GM18951 (cell line): ENCODE results near the gene CYTH1.

ENCODE experiments used
- POLR2A ChIP-seq: IDR thresholded peaks from 4 replicates; pipeline ENCODE4 v1.6.1; 2011; ENCODE audit warnings: mild to moderate bottlenecking; ENCODE audit not compliant: insufficient read length, insufficient read depth; ENCODE audit errors: extremely low read depth
- in situ Hi-C: fragments of 300-500 bp; cut with MboI; formaldehyde crosslinking; loops from one replicate; pipeline ENCODE4 v1.12.0; 2022; ENCODE audit warnings: low sequenced_read_pairs, mixed read lengths, inconsistent platforms; ENCODE audit not compliant: unreplicated experiment

The CYTH1 gene

GRCh38 chr17:78819806-78820792 lies 38.0 kb upstream of the CYTH1 start:
- no peak for TF ChIP-seq POLR2A
- in situ Hi-C loops: loop anchor here (25.0 kb wide), 1 partner anchor 308 kb away; no protein-coding TSS in a partner anchor

GRCh38 chr17:78819402-78819801 lies 37.3 kb upstream of the CYTH1 start:
- TF ChIP-seq POLR2A: no peak
- in situ Hi-C loops: loop anchor here (25.0 kb wide), 1 partner anchor 307 kb away; no protein-coding TSS in a partner anchor

GRCh38 chr17:78818932-78819331 lies 36.9 kb upstream of the CYTH1 start:
- in situ Hi-C loops: loop anchor here (25.0 kb wide), 1 partner anchor 307 kb away; no protein-coding TSS in a partner anchor
- no peak for TF ChIP-seq POLR2A

GRCh38 chr17:78818152-78818846 lies 36.2 kb upstream of the CYTH1 start:
- TF ChIP-seq POLR2A: no peak
- in situ Hi-C loops: loop anchor here (25.0 kb wide), 1 partner anchor 306 kb away; no protein-coding TSS in a partner anchor

GRCh38 chr17:78817123-78817522 lies 35.0 kb upstream of the CYTH1 start:
- in situ Hi-C loops: loop anchor here (25.0 kb wide), 1 partner anchor 305 kb away; no protein-coding TSS in a partner anchor
- no peak for TF ChIP-seq POLR2A

GRCh38 chr17:78815696-78816095 lies 33.6 kb upstream of the CYTH1 start:
- TF ChIP-seq POLR2A: no peak
- in situ Hi-C loops: loop anchor here (25.0 kb wide), 1 partner anchor 303 kb away; no protein-coding TSS in a partner anchor

DNA sequence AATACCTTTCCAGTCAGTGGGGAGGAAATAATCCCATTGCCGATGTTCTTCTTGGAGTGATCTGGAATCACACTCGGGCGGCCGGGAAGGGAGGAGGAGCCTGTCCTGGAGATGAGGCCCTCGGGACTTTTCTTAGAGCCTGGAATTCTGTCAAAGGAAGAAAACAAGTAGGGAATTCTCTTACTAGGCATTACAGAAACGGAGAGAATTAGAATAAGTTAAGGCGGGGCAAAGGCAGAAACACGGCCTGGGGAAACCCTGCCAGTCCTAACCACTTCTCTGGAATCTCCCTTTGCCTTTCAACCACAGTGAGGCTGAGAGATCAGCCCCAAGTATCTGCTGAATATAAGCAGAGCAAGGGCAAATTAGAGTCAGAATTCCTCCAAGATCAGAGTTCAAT lies 30.8 kb upstream of the CYTH1 start:
- in situ Hi-C loops: loop anchor here (25.0 kb wide), 1 partner anchor 301 kb away; no protein-coding TSS in a partner anchor
- TF ChIP-seq POLR2A: no peak

GRCh38 chr17:78808163-78808562 lies 26.1 kb upstream of the CYTH1 start:
- no peak for TF ChIP-seq POLR2A
- in situ Hi-C loops: loop anchor here (25.0 kb wide), 1 partner anchor 296 kb away; no protein-coding TSS in a partner anchor

GRCh38 chr17:78806451-78806850 lies 24.4 kb upstream of the CYTH1 start:
- in situ Hi-C loops: loop anchor here (25.0 kb wide), 1 partner anchor 294 kb away; no protein-coding TSS in a partner anchor
- TF ChIP-seq POLR2A: no peak

- TF ChIP-seq POLR2A: no peak
- in situ Hi-C loops: loop anchor here (25.0 kb wide), 1 partner anchor 293 kb away; no protein-coding TSS in a partner anchor
These were observed 23.2 kb upstream of the CYTH1 start for GRCh38 chr17:78805301-78805700.

DNA sequence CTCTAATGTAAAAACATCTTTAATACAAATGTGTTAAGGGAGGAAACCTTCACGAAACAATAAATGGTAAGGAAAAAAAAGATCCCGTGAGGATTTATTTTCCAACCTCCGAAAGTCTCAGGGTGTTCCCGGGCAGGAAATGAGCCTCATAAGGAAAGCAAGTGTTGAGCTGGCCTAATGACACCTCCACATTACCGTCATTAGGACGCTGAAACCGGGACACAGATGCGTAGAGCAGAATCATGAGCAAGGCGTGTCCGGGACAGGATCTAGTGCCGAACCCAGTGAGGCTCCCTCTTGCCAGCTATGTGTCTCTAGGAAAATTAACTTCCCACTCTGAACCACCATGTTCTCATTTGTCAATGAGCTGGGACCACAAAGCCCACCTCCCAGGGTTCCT lies 22.7 kb upstream of the CYTH1 start:
- in situ Hi-C loops: loop anchor here (25.0 kb wide), 1 partner anchor 292 kb away; no protein-coding TSS in a partner anchor
- no peak for TF ChIP-seq POLR2A

DNA sequence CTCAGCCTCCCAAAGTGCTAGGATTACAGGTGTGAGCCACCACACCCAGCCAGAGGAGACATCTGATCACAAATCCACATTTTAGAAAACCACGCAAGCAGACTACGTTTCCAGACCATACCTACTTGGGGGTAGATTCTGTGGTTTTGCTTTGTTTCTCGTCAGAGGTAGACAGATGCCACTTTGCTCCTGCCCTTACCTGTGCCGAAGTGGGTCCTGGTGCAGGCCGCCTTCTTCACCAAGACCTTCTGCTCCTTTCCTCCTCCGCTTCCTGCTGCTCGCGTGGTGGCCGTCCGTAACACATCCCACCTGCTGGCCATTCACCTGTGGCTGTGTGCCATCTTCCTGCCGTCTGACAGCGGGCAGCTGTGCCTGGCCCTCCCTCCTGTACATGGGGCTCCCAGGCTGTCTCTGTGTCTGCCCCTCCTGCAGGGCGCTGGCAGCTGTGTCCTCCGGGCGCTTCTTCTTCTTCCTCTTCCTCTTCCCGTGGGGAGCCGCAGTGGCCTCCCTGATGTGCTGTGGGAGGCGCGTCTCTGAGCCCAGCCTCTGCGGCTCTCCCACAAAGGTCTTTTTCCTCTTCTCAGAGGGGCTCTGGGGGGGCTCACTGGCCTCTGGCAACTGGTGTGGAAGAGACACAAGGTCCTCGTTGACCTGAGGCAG lies 21.2 kb upstream of the CYTH1 start:
- in situ Hi-C loops: loop anchor here (25.0 kb wide), 1 partner anchor 291 kb away; no protein-coding TSS in a partner anchor
- TF ChIP-seq POLR2A: no peak
